Fibroblast of pulmonary artery (primary cell): ENCODE results near the gene FBXO2.
A peak's percentile ranks its signal among the peaks of the same experiment; 100 is the strongest.

Experiments used
- DNase-seq: peaks from one replicate; pipeline ENCODE4 v3.0.0-alpha.2; 2010; ENCODE audit warnings: low read depth
- H3K4me3 ChIP-seq: replicated peaks from 2 replicates; pipeline ENCODE4 v1.5.1; 2011; ENCODE audit warnings: low read depth, mild to moderate bottlenecking, control low read depth, low read length, moderate library complexity
- TF ChIP-seq, protein P1 (sequence below): IDR thresholded peaks from 2 replicates; pipeline ENCODE4 v1.5.1; 2011; ENCODE audit warnings: mild to moderate bottlenecking, control low read depth, low read length, inconsistent platforms; ENCODE audit errors: missing control alignments

FBXO2 gene

DNA sequence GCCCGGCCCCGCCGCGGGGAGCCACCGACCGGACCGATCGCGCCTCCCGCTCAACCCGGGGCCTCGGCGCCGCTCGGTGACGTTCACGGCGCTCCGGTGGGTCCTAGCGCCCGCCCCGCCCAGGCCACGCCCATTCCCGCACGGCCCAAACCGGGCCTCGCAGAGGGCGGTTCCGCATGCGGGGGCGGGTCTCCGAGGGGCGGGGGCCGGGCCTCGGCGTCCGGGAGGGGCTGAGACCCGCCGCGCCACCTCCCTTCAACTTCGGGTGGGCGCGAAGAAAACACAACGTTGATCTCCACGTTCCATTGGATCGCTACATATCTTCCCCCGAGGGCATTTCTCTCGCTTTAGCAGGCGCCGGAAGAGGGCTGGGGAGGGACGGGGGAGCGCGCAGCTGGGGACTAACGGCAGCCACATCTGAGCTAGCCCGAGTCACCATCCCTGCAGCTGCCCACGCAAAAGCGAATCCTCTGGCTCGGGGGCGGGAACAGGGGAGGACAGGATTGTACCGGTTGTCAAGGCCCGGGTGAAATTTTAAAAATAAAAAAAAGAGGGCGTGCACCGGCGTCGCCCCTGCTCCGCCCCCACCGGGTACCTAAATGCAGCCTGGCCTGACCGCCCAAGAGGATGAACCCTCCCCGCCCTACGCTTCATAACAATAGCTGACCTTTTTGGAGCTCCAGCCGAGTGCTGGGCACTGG is 27.0 kb upstream of the FBXO2 start, which contains the start of gene MAD2L2:
Gene MAD2L2, minus strand, starts transcription at position 78 of the 701 bp plus-strand sequence. CDS start 547 bp downstream, outside the sequence.
- peak within 1 kb of the TSS; percentile 80 for H3K4me3 ChIP-seq
- DNase-seq: peak; percentile 74
- TF ChIP-seq, protein P1, sequence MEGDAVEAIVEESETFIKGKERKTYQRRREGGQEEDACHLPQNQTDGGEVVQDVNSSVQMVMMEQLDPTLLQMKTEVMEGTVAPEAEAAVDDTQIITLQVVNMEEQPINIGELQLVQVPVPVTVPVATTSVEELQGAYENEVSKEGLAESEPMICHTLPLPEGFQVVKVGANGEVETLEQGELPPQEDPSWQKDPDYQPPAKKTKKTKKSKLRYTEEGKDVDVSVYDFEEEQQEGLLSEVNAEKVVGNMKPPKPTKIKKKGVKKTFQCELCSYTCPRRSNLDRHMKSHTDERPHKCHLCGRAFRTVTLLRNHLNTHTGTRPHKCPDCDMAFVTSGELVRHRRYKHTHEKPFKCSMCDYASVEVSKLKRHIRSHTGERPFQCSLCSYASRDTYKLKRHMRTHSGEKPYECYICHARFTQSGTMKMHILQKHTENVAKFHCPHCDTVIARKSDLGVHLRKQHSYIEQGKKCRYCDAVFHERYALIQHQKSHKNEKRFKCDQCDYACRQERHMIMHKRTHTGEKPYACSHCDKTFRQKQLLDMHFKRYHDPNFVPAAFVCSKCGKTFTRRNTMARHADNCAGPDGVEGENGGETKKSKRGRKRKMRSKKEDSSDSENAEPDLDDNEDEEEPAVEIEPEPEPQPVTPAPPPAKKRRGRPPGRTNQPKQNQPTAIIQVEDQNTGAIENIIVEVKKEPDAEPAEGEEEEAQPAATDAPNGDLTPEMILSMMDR: no peak

DNA sequence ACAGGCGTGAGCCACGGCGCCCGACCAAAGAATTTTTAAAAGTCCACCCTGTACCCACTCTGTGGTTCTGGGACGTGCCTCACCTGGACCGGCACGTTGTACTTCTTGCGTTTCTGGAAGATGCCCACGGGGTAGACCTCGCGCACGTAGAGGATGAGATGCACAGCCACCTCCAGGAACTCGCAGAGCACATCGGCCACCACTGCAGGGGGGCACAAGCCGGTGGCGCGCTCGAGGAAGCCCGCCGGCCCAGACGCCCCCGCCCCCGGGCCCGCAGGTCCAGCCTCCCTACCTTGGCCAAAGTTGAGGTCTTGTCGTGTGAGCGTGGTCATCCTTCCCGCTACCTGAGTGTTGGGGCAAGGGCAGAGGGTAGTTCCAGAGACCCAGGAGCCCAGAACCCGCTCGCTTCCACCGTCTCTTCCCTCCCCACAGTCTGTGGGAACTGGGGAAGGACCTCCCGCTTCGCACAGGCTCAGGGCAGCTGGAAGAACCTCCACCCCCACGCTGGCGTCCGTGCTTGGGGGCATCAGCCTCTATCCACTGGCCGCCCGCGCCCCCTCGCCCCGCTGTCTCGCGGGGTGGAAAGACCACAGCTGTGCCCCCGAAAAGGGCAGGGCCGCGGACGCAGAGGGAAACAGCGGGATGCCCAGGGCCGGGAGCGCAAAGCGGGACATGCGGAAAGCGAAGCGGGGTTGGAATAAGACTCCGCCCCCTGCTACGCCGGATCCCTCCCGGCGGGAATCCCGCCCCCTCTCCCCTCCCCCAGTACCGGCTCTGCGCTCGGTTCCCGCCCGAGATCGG is 26.2 kb upstream of the FBXO2 start:
- no peak for DNase-seq
- TF ChIP-seq, protein P1: no peak
- peak overlapping the region; percentile 80 for H3K4me3 ChIP-seq

DNA sequence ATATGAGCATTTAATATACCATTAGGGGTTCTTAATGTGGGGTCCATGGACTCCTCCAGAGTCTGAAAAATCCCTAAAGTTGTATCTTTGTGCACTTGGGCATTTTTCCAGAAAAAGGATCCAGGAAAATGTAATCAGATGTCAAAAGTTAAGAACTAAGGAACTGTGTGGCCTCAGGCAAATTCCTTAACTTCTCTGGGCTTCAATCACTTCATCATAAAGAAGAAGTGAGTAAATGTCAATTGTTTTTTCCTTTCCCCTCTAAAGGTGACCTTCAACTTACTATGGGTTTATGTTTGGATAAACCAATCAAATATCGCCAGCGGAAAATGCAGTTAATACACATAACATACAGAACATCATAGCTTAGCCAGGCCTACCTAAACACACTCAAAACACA is 24.2 kb upstream of the FBXO2 start:
- H3K4me3 ChIP-seq: no peak overlapping the region
- DNase-seq: no peak
- TF ChIP-seq, protein P1: no peak

- no peak overlapping the region for H3K4me3 ChIP-seq
- TF ChIP-seq, protein P1: no peak
- no peak for DNase-seq
Measured at GRCh38 chr1:11676386-11677103, 22.3 kb upstream of the FBXO2 start.

DNA sequence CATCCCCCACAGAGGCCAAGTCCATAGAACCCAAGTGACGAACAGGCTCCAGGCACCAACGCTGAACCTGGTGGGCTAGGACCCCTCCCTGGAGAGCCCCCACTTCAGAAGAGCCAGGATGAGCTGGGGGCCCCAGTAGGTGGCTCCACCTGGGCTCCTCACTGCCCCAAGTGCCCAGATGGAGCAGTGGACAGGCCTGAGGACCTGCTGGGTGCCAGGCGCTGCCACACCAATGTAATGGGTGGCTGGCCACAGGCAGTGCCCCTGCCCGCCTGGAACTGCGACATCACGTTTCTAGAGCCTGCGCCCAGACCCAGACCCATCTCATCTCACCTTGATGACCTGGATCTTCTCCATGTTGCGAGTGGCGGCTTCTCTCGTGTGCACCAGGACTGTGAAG is 21.1 kb upstream of the FBXO2 start:
- DNase-seq: no peak
- TF ChIP-seq, protein P1: no peak
- H3K4me3 ChIP-seq: no peak overlapping the region

DNA sequence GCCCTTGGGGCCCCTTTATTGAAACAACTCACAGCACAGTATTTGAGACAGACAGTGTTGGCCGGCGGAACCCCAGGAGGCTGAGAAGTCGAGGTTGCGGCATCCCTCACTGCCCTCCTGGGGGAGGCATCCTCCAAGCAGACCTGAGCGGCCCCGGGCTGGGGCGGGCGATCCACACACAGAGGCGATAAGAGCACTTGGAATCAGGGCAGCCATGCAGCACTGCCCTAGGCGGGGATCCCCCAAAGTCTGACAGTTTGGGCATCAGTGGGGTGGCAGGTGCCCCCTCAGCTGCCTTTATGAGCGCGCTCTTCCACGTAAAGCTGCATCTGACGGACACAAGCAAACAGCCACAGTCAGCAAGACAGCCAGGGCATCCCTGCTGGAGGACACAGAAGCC is 20.3 kb upstream of the FBXO2 start:
- no peak overlapping the region for H3K4me3 ChIP-seq
- TF ChIP-seq, protein P1: no peak

More for the DNA sequence above, 20.3 kb upstream of the FBXO2 start:
- no peak for DNase-seq
